OCI-LY1 (cell line): ENCODE data around the gene ELL2.

Source experiments
- EZH2 ChIP-seq: fragments of 200-600 bp; sonication (generic), shearing (Covaris generic); IDR thresholded peaks from 2 replicates; pipeline ENCODE4 v1.8.0; 2017; ENCODE audit warnings: borderline replicate concordance, mixed run types, mild to moderate bottlenecking, antibody characterized with exemption, low read length, moderate library complexity, mixed read lengths
- TF ChIP-seq, protein P1 (sequence below): fragments of 200-600 bp; sonication (generic), shearing (Covaris generic); IDR thresholded peaks from 2 replicates; pipeline ENCODE4 v1.5.1; 2017; ENCODE audit warnings: mild to moderate bottlenecking, antibody characterized with exemption, low read length, moderate library complexity, mixed read lengths

DNA sequence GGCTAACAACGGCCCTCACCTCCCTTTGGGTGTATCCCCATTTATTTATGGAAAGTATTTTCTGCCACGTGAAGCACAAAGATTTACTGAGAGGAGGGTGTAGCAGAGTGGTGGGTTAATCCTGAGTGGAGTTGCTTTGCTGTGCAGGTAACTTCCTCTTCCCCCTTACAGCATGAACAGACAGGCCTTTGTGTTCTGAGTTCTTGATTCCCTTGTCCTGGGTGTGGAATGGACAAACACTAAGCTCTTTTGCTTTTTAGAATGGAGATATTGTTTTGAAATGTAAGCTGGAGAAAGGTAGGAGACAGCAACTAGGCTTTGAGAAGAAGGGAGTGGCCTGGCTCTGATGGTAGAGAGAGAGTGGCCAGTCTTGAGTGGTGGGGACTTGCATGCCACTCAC, 122.0 kb downstream of the ELL2 start:
- TF ChIP-seq, protein P1, sequence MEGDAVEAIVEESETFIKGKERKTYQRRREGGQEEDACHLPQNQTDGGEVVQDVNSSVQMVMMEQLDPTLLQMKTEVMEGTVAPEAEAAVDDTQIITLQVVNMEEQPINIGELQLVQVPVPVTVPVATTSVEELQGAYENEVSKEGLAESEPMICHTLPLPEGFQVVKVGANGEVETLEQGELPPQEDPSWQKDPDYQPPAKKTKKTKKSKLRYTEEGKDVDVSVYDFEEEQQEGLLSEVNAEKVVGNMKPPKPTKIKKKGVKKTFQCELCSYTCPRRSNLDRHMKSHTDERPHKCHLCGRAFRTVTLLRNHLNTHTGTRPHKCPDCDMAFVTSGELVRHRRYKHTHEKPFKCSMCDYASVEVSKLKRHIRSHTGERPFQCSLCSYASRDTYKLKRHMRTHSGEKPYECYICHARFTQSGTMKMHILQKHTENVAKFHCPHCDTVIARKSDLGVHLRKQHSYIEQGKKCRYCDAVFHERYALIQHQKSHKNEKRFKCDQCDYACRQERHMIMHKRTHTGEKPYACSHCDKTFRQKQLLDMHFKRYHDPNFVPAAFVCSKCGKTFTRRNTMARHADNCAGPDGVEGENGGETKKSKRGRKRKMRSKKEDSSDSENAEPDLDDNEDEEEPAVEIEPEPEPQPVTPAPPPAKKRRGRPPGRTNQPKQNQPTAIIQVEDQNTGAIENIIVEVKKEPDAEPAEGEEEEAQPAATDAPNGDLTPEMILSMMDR: no peak
- TF ChIP-seq EZH2: no peak
